NCI-H526 (cell line): ENCODE results near the gene IL16.
"Not testable (repeated sequence)": the region's sequence is repeated elsewhere in the genome, so short reads cannot be mapped to it uniquely, and the experiment has no call there.

ENCODE experiments used
- DNase-seq, 2 experiments: peaks; one replicate each; lab custom pipeline; 2025; lab: John Stamatoyannopoulos, UW

The IL16 gene

DNA sequence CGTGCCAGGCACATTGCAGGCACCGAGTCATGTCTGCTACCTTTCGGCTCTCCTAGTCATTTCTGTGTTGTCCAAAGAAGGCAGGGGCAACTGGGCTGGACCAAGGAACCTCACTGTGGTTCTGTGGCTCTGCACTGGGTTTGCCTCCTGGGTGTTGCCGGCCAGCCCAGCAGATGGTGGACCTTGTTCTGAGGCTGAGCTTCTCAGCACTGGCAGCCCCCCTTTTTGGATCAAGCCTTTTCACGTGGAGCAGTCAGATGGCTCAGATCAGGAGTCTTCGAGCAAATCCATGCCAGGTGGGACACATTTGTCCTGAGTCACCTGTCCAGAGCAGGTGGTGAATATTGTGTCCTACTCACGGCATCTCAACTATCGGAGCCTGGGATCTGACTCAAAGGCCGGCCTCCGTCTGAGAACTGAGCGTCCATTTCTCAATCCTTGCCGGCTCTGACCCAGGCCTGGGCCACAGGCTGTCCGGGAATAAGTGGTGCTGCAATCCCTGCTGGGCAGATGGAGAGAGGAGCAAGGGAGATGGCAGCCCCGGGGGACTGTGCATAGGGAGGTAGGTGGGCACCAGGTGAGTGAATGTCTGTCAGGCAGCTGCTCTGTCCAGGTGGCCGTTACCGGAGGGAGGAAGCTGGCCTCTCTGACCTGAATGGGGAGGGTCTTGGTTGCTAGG, at the start of gene IL16:
Gene IL16, plus strand, starts transcription at position 304 of the 679 bp plus-strand sequence. CDS start 28,521 bp downstream, outside the sequence.
- no peak for DNase-seq

DNA sequence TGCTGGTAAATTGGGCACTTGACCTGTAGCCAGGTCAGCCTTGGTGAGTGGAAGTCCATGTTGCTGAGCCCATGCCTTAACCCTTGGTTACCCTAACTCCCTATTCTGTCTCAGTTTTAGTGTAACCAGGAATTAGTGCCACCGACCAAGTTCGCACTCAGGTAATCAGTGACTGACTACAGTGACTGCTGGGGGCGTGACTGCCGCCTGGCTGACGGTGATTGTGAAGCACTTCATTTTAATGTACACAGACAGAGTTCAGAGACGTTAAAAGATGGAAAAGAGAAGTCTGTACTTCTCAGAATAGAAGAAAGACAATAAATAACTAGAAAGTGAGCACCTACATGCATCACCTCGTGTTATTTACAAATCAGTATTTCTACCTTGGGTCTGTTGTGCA, 45.3 kb upstream of the IL16 start:
- DNase-seq: no peak

DNA sequence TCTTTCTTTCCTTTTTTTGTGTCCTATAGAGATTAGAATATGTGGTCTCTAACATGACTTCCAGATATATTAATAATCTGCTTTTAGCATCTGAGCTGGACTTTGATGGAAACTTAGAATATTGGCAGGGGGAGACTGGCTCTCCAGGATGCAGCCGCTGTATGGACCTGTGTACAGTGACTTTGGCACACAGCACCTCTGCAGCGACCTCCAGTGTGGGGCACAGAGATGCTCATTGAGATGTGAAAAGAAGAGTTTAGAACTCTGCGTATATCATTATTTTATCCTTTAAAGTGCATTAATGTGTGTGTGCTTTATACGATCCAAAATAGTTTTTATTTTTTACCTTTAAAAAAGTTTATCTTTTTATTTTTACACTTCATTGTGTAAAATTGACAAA, 44.3 kb upstream of the IL16 start:
- DNase-seq: no peak

DNA sequence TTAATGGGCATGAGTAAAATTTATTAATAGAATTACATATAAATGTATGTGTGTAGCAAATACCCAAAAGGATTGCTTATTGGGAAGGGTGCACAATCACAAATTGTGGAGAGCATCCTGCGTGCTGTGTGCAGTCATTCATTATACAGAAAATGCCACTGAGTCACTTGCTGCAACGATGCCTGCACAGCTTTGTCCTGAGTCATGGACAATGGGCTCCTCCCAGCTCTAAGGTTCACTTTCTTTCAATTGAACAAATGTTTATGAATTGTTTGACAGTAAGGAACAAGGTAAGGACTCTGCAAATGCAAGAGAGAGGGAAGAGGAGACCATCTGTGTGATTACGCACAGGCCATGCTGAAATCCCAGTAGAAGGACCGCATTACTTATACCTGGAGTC, 43.9 kb upstream of the IL16 start:
- no peak for DNase-seq

DNA sequence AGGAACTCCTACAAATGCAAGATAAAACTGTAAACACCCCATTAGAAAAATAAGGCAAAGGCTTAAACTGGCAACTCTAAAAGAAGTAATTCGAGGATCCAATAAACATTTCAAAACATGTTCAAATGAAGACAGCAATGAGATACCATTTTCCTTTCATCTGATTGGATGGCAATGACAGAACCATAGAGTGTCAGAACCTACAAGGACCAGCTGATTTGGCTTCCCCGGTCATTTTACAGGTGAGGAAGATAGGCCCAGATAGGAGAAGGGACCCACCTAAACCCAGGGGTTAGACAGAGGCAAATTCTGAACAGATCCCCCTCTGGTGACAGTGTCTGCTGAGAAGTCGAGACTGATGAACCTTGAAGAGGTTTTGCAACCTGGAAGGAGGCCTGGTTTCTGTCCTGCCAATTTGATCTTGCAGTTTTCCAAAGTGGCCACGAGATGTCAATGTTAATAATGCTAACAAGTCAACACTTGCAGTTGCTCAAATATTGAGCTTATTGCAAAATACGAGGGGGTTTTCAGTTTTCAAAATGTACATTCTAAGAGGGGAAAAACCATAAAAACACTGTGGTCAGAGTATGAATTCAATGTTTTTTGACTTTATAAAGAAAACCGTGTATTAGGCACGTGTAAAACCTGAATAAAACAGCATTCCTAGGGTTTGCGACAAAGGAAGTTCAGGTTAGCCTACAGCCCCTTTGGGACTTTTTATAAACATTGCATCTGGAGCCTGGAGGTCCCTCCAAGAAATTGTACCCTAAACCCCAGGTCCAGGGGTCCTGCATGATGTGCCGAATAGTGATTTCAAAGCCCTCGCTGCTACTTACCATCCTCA, 41.1 kb upstream of the IL16 start:
- DNase-seq: peak in 1 of 2 experiments; percentile 46

DNA sequence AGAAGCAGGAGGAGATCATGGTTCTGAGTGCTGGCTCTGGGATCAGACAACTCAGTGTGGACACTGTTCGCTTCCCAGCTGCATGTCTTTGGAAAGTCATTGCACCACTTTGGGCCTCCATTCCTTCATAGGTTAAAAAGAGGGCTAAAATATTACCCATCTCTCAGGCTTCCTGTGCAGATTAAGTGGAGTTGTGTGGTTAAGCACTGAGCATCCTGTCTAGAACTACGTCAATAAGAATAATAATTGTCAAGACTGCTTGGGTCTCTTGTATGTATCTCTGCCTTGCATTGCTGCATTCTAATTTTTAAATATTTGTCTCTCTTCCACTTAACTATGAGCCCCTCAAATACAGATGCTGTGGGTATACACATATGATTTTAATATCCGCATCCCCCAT, 40.4 kb upstream of the IL16 start:
- DNase-seq: no peak

DNA sequence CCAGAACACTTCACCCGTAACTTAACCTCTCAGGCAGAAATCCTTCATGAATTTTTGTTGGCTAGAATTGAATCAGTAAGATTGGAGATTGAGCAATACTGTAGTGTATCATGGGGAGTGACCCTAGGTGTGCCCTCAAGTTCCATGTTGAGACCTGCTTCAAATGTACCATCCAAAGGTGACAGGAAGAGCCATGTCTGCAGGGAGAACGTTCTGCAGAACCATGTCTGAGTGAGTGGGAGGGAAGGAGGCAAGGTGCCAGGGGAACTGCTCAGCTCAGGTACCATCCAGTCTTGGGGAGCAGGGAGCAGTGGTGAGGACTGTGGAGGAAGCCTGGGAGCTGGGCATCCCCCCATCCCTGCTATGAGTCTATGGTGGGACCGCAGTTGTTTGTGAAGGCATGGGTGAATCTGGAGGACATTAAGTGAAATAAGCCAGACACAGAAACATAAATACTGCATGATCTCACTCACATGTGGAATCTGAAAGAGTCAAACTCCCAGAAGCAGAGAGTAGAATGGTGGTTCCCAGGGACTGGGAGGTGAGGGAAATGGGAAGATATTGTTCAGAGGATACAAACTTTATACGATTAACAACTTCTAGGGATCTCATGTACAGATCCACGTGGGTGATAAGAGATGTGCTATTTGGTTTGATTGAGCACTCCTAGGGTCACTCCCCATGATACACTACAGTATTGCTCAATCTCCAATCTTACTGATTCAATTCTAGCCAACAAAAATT, 39.3 kb upstream of the IL16 start:
- no peak for DNase-seq

DNA sequence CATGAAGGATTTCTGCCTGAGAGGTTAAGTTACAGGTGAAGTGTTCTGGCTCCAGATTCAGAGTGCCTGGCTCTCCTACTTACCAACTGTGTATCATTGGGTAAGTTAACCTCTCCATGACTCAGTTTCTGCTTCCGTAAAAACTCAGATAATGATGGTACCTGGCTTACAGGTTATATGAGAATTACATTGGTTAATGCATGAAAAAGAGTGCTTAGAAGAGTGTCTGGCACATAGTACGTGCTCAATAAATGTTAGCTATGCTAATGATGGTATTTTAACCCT, 38.8 kb upstream of the IL16 start:
- DNase-seq: no peak

DNA sequence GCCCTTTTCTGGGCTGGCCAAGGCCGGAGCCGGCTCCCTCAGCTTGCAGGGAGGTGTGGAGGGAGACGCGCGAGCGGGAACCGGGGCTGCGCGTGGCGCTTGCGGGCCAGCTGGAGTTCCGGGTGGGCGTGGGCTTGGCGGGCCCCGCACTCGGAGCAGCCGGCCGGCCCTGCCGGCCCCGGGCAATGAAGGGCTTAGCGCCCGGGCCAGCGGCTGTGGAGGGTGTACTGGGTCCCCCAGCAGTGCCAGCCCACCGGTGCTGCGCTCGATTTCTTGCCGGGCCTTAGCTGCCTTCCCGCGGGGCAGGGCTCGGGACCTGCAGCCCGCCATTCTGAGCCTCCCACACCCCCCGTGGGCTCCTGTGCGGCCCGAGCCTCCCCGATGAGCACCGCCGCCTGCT, 38.1 kb upstream of the IL16 start:
- DNase-seq: not testable (repeated sequence)

DNA sequence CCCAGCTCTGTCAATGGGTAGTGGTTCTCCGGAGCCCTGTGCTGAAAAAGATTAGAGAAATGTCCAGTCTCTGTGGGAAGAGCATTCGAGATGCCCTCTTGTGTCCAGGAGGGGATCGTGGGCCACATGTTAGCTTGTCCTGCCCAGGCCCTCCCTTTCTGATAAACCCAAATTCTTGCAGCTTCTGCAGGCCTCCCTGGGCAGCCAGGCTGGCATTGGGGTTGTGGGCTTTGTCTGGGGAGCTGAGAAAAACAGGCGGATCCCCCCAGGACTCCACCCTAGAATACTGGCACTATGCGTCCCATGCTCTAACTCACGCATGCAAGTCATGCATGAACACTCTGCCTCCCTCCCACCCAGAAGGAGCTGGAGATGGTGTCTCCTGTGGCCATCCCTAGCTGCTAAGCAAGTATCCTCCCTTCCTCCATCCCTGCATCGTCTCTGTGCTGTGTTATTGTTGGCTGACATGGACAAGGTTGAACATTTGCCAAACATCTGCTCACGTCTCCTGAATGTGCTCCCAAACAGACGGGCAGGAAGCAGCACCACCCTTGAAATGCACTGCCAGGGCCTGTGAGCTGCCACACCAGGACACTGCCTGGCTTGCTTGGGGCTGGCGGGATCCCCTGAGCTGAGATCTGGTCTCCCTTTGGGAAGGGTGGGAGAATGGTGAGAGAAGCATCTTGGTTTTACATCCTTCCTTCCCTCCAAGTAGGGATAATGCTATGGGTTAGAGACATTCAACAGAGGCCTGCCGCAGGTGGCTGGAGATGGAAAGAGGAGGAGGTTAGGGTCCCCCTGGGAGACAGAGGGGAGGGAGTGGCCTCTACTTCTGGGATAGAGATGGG, 36.1 kb upstream of the IL16 start:
- DNase-seq: peak in 1 of 2 experiments; percentile 22

DNA sequence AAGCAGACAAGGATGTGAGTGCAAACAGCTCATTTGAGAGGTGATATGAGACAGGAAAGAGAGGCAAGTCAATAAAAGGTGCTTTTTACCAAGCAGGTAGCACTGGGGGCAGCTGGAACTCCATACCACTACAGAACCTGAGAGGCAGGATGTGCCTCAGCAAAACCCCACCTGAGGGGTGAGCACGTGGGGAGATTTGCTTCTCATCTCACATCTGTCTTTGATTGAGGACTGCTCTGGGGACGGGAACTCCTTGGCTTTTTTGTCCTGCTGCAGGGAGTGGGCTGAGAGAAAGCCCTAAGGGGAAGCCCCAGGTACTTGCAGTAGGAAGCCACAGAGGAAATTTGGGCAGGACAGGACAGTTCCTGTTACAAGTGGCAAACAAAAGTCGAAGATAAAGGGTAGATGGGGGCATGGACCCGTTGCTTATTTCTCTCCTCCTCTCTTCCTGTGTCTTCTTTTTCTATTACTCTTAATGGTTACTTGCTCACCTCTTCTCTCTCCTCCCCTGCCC, 35.5 kb upstream of the IL16 start:
- no peak for DNase-seq

DNA sequence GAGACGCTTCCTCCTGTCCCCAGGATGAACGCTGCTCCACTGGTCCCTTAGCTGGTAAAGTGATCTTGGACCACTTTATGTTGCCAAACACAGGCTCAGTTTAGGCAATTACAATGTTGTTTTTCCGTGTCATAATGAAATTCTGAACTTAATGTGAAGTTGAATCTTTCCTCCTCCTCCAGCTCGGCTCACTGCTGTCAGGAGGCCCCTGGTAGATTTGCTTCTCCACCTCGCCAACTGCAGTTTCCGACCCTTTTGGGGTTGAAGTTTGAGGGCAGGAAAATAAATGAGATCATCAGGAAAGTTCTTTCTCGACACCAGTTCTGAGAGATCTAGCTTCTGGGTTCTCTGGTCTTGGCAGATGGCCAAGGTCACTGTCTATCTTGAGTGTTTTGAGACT, 34.8 kb upstream of the IL16 start:
- DNase-seq: no peak

DNA sequence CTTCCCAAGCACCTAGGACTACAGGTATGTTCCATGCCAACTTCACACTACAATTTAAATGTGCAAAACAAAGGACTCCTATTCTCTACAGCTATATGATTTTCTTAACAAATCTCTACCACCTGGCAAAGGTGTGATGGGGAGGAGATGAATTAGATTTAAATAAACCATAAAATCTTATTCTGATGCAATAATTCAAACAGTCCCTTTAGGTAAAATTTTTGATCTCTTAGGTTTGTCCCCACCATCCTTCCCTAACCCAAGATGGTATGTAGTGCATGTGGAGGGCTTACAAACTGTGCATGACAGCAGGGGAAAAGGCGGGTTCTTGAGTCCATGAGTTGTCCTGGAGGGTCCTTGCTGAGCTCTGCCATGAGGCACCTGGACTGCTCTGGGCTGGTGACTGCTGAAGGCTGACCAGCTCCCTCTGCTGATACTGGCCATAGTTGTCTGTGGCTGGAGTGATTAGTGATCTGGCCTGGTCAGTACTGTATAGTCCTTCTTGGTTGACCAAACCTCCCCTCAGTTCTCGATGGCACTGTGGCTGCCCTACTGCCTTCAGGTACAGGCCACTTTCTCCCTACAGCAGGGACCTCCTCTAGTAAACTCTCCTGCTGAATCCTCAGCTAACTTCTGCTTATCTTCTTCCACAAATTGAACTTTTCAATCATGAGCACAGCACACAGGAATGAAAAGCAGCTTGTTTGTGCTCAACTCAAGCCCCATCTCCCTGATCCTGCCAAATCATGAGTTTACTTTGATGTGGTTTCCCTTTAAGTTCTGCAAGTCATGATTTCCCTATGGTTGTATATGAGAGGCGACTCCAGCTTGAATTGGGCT, 32.5 kb upstream of the IL16 start:
- peak; percentile 9 to 15 for DNase-seq

DNA sequence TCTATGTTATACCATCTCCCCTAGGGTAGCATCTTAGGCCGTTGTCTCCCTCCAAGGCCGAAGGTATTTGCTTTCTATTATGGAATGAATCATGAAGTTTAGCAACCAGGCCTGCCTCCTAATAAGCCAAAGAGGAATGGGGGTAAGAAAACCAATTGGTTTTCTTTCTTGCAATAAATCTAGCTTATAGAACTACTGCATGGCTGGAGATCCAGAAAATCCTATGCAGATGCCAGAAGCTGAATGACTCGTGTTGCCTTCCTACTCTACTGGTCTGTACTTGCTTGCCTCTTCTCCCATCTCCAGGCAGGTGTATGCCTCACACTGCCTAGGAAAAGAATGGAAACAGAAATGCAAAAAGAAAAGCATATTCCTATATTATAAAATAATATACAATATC, 31.1 kb upstream of the IL16 start:
- DNase-seq: no peak

DNA sequence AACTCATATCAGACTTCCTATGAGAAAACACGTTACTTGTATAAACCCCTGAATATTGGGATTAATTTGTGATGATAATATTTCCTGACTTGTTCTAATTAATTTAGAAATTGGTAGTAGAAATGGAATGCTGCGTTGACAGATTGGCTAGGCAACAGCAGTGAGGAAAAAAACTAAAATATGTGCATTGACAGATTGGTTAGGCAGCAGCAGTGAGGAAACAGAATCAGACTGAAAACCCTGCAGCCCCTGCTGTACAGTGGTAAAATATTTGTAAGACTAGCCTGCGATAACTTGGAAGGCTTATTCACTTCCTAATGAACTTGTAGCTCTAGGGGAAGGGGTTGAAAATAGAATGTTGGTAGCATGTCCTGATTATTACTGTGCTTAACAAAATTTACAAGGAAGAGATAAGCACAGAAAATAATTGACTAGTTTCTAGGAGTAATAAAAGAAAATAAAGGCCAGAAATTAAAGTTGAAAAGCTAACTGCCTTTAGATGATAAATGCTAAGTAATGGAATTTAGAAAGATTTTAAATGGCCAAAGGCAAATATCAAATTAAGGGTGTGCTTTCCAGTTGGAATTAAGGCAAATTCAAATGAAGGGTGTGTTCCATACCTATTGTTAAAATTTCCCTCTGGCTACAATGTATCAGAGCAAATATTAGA, 29.9 kb upstream of the IL16 start:
- DNase-seq: no peak

DNA sequence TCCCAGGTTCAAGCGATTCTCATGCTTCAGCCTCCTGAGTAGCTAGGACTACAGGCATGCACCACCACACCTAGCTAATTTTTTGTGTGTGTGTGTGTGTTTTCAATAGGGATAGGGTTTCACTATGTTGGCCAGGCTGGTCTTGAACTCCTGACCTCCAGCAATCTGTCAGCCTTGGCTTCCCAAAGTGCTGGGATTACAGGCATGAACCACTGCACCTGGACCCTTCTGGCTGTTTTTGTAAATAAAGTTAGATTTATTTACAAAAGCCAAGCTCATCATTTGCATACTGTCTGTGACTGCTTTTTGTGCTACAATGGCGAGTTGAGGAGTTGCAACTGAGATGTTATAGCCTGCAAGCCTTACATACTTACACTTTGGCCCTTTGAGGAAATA, 28.6 kb upstream of the IL16 start:
- peak in 1 of 2 experiments; percentile 5 for DNase-seq

DNA sequence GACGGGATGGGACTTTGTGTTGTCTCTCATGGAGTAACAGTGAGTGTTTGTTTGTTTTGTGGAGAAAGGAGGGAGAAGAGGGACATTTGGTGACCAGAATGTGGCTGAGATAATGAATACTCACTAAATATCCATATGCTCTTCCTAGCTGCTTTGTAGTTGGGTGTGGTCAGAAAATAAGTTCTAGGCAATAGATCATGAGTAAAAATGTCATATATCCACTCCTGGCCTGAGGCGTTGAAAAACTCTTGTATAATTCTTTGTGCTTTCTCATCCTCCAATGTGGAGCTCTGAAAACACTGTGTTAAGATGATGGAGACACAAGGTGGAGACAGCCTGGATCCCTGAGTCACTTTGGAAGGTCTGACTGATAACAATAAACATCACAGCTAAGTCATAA, 28.0 kb upstream of the IL16 start:
- DNase-seq: no peak

DNA sequence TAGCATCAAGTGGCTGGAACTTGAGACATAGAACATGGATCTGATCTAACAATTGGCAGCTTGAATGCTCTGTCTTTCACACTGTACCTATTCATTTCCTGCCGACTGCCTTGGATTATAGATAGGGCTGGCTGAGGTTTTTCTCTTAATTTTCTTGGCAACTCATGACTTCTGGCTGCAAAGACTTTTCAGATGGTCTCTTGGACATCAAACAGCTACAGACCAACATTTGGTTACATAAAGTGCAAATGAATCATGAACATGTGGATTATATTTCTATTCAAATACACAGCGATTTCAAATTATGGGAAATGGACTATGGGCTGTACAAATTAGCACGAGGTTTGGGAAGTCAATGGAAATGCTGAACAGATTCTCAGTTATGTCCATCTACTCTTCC, 26.2 kb upstream of the IL16 start:
- DNase-seq: no peak

DNA sequence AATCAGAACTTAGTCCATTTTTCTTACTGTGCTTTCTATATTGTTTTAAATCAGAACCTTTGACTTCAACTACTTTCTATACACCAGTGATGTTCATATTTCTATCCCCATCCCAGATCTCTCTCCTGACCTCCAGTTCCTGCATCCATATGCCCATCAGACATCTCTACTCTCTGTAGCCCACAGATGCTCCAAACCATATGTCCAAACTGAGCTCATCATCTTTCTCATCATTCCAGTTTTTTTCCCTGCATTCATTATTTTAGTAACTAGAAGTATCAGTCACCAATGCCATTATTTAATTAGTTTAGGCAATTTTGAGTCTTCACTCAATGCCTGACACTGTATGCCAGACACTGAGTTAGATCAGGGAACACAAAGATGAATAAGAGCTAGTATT, 25.4 kb upstream of the IL16 start:
- DNase-seq: no peak

DNA sequence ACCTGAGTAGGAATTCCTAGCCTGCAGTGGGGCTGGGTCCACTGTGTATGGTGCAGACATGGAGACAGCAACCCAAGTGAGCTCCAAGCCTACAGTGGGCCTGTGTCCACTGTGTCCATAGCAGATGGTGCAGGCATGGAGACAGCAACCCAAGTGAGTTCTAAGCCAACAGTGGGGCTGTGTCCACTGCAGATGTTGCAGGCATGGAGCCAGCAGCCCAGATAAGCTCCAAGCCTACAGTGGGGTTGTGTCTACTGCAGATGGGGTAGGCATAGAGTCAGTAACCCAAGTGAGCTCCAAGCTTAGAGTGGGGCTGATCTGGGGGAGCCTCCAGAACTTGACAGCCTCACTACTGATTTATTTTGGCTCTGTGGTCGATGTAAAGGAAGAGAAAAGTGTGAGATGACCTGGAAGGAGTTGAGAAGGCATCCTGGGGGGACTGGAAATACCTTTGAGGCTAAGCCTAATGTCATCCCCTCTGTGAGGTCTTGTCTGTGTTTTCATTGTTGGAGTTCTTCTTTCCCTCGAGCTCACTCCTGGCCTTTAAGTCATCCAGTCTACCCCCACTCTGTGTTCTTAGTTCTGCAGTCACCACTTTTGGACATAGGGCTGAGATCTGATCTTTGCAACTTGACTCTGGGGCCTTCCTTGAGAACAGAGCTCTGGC, 22.4 kb upstream of the IL16 start:
- DNase-seq: no peak
